NCI-H774 (cell line): Measurements from ENCODE around the gene WWTR1.

Source experiments
- DNase-seq: peaks from one replicate; lab custom pipeline; 2025; lab: John Stamatoyannopoulos, UW

Gene WWTR1

GRCh38 chr3:149657926-149658743 lies at the start of gene WWTR1:
Gene WWTR1, minus strand, starts transcription at chr3:149658025. Its CDS starts 719 bp downstream, at chr3:149657306.
- peak; percentile 56 for DNase-seq

- DNase-seq, result no peak
These were observed 49.1 kb upstream of the WWTR1 start for GRCh38 chr3:149706905-149707304.

GRCh38 chr3:149705416-149705815 lies 47.6 kb upstream of the WWTR1 start:
- no peak for DNase-seq

GRCh38 chr3:149703466-149703865 lies 45.6 kb upstream of the WWTR1 start:
- no peak for DNase-seq

- DNase-seq, result no peak
These were observed 45.0 kb upstream of the WWTR1 start for GRCh38 chr3:149702691-149703441.

- no peak for DNase-seq
These were observed 44.1 kb upstream of the WWTR1 start for GRCh38 chr3:149701977-149702350.

- DNase-seq, result no peak
These were observed 43.6 kb upstream of the WWTR1 start for GRCh38 chr3:149701206-149701976.

- no peak for DNase-seq
These were observed 30.4 kb upstream of the WWTR1 start for GRCh38 chr3:149688122-149688757.

GRCh38 chr3:149686996-149687395 lies 29.2 kb upstream of the WWTR1 start:
- no peak for DNase-seq

- DNase-seq, result no peak
These were observed 20.6 kb upstream of the WWTR1 start for GRCh38 chr3:149678351-149678950.

GRCh38 chr3:149673393-149673792 lies 15.6 kb upstream of the WWTR1 start:
- DNase-seq, result no peak

GRCh38 chr3:149670742-149671492 lies 13.1 kb upstream of the WWTR1 start:
- DNase-seq, result no peak

- no peak for DNase-seq
These were observed 9.8 kb upstream of the WWTR1 start for GRCh38 chr3:149667576-149667975.

- no peak for DNase-seq
These were observed 6.1 kb upstream of the WWTR1 start for GRCh38 chr3:149663966-149664365.

GRCh38 chr3:149662240-149662887 lies 4.5 kb upstream of the WWTR1 start:
- no peak for DNase-seq

- no peak for DNase-seq
These were observed 2.6 kb upstream of the WWTR1 start for GRCh38 chr3:149660462-149660861.

GRCh38 chr3:149658744-149659497 lies 1.1 kb upstream of the WWTR1 start:
- peak; percentile 56 for DNase-seq

- peak; percentile 23 for DNase-seq
These were observed 402 bp downstream of the WWTR1 start for GRCh38 chr3:149657321-149657925.
